ENCODE data around the gene GSTM1.

GSTM1 gene

DNA sequence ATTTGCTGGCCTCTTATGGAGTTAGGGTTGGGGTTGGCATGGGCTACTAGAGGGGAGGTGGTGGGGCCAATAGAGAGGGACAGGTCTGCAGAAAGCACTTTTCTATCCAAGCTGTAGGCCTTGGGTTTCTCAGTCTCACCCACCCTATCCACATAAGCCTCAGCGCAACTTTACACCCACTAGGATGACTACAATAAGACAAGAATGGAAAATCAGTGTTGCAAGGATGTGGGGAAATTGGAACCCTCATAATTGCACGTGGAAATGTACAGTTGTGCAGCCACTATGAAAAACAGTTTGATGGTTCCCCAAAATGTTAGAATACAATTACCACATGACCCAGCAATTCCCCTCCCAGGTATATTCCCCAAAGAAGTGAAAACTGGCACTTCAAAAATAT is 45.8 kb upstream of the GSTM1 start:
- no peak overlapping the region for H3K4me3 ChIP-seq (ENCODE audit: low read depth, low read length)
- TF ChIP-seq, protein P1, sequence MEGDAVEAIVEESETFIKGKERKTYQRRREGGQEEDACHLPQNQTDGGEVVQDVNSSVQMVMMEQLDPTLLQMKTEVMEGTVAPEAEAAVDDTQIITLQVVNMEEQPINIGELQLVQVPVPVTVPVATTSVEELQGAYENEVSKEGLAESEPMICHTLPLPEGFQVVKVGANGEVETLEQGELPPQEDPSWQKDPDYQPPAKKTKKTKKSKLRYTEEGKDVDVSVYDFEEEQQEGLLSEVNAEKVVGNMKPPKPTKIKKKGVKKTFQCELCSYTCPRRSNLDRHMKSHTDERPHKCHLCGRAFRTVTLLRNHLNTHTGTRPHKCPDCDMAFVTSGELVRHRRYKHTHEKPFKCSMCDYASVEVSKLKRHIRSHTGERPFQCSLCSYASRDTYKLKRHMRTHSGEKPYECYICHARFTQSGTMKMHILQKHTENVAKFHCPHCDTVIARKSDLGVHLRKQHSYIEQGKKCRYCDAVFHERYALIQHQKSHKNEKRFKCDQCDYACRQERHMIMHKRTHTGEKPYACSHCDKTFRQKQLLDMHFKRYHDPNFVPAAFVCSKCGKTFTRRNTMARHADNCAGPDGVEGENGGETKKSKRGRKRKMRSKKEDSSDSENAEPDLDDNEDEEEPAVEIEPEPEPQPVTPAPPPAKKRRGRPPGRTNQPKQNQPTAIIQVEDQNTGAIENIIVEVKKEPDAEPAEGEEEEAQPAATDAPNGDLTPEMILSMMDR (IDR thresholded peaks at IDR 0.05; ENCODE audit: insufficient read depth, low read length, missing control alignments): no peak
- POLR2A ChIA-PET: no interaction called here
- CTCF ChIA-PET: interaction anchor here (0.6 to 18.9 kb wide), 21 partner anchors 11 to 412 kb away, joined by 3 to 830 read pairs (median 13); partner anchors contain the start of genes AHCYL1, AMPD2, EPS8L3 and GNAI3
- no peak for DNase-seq (ENCODE audit: low read depth, low spot score)

DNA sequence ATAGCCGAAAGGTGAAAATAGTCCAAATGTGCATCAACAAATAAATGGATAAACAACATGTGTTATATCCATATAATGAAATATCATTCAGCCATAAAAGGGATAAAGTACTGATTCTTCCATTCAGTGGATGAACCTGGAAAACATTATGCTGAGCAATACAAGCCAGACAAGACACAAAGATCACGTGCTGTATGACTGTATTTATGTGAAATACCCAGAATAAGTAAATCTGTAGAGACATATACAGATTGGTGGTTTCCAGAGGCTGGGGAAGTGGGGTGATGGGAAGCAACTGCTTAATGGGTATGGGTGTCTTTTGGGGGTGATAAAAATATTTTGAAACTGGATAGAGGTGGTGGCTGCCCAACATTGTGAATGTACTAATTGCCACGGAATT is 45.0 kb upstream of the GSTM1 start:
- POLR2A ChIA-PET: no interaction called here
- no peak overlapping the region for H3K4me3 ChIP-seq (ENCODE audit: low read depth, low read length)
- TF ChIP-seq, protein P1 (IDR thresholded peaks at IDR 0.05; ENCODE audit: insufficient read depth, low read length, missing control alignments): no peak
- no peak for DNase-seq (ENCODE audit: low read depth, low spot score)
- CTCF ChIA-PET: interaction anchor here (1.0 to 18.9 kb wide), 16 partner anchors 11 to 341 kb away, joined by 3 to 830 read pairs (median 5); partner anchors contain the start of genes AHCYL1, AMPD2, EPS8L3 and GNAI3

DNA sequence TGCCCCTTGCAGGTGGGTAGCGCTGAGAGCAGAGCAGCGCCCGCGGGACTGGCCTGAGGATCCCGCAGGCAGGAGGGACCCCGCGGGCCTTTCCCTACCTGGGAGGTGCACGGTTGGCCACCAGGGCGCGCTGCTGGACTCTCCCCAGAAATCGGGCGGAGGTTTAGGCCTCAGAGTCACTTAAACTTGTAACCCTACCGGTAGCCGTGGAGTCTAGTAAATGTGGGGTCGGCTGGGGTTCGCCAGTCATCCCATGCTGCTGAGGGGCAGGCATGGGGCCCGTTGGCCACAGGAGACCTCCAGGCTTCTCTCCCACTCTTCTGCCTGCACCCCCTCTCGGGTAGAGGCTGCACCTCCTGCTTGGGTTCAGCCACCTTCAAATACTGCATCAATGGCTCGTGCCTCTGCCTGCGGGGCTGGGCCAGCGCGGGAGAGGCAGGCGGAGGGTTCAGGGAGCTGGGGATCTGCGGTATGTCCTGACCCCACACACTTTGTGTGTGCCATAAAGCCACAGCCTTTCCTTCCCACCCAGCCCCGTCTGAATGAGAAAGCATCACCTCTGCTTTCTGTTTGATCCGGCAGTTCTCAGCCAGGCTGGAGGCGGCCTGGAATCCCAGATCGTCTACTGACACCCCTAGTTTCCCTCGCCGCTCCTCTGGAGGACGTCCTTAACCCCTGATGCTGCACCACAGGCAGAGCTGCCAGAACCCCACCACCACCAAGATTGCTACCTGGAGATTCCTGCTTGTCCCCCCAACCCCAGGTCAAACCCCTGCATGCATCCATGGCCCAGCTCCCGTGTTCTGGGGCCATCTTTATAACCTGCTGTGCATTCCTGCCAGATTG is 44.0 kb upstream of the GSTM1 start:
- TF ChIP-seq, protein P1 (IDR thresholded peaks at IDR 0.05; ENCODE audit: insufficient read depth, low read length, missing control alignments): peak; percentile 94
- DNase-seq (ENCODE audit: low read depth, low spot score): no peak
- CTCF ChIA-PET: interaction anchor here (0.6 to 18.9 kb wide), 22 partner anchors 10 to 340 kb away, joined by 3 to 830 read pairs (median 5); partner anchors contain the start of genes AHCYL1, AMPD2, EPS8L3 and GNAI3
- POLR2A ChIA-PET: no interaction called here
- no peak overlapping the region for H3K4me3 ChIP-seq (ENCODE audit: low read depth, low read length)

DNA sequence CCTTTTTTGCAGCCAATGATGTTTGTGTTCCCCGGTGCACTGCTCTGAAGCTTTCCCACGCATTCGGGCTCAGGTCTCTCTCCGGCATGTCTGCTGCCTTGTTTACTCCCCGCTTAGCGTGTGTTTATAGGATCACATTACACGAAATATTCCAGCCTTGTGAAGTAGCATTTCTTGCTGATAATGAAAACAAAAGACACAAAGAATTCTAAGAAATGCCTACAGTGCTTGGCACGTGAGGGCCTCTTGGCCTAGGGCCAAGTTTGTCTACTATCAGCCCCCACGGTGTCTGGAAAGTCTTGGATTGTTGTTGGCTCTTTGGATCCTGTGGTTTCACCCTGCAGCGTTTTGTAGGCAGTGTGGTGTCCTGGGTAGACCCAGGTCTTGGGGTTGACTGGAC is 42.9 kb upstream of the GSTM1 start:
- CTCF ChIA-PET: interaction anchor here (1.2 to 18.9 kb wide), 6 partner anchors 8 to 339 kb away, joined by 3 to 830 read pairs (median 358); partner anchors contain the start of genes AHCYL1, AMPD2, GNAT2 and GPR61
- no peak for DNase-seq (ENCODE audit: low read depth, low spot score)
- H3K4me3 ChIP-seq (ENCODE audit: low read depth, low read length): no peak overlapping the region
- TF ChIP-seq, protein P1 (IDR thresholded peaks at IDR 0.05; ENCODE audit: insufficient read depth, low read length, missing control alignments): no peak
- POLR2A ChIA-PET: no interaction called here

DNA sequence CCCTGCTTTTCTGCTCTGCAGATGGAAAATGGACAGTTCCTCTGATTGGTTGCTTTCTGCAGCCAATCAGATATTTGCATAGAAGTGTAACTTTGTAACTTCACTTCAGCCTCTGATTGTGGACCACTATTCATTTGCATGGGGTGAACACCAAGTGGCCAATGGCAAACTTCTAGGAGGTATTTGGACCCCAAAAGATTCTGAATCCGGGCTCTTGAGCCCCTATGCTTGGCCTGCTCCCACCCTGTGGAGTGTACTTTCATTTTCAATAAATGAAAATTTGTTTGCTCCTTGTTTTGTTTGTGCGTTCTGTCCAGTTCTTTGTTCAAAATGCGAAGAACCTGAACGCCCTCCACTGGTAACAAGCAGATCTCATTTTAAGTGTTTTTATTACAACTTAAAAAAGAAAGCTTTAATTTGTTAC is 38.1 kb upstream of the GSTM1 start:
- DNase-seq (ENCODE audit: low read depth, low spot score): no peak
- no peak overlapping the region for H3K4me3 ChIP-seq (ENCODE audit: low read depth, low read length)
- ChIA-PET POLR2A (no interaction called here), CTCF (interaction anchor here (0.9 to 16.1 kb wide), 9 partner anchors 10 to 336 kb away, joined by 3 to 344 read pairs (median 5); partner anchors contain the start of gene AHCYL1)
- TF ChIP-seq, protein P1 (IDR thresholded peaks at IDR 0.05; ENCODE audit: insufficient read depth, low read length, missing control alignments): no peak

DNA sequence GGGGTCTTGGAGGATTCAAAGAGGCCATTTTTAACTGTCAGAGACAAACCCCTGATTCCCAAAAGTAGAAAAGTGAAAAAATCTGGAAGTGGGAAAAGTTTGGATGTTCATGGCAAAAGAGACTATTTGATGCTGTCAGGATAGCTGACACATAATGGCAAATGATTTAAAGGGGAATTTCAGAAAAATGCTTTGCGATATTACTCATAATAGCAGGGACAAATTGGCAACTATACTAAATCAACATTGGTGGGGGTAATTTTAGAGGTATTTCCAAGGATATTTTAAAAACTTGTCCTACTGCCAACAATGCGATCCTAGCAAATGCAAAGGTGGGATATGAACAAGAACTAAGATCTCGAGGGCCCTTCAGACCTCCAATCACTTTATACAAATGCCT is 37.0 kb upstream of the GSTM1 start:
- POLR2A ChIA-PET: no interaction called here
- CTCF ChIA-PET: interaction anchor here (0.7 to 16.1 kb wide), 14 partner anchors 9 to 333 kb away, joined by 3 to 344 read pairs (median 4); partner anchors contain the start of gene AHCYL1
- TF ChIP-seq, protein P1 (IDR thresholded peaks at IDR 0.05; ENCODE audit: insufficient read depth, low read length, missing control alignments): no peak

More for the DNA sequence above, 37.0 kb upstream of the GSTM1 start:
- H3K4me3 ChIP-seq (ENCODE audit: low read depth, low read length): no peak overlapping the region
- DNase-seq (ENCODE audit: low read depth, low spot score): no peak
